Transverse colon (tissue), 4 donors: ENCODE data around the gene ZNF287. TPM values are rescaled to one million over a fixed set of nuclear protein-coding genes. Genes with fewer than 3 reads are reported as not detected.
"Not testable (repeated sequence)": the region's sequence is repeated elsewhere in the genome, so short reads cannot be mapped to it uniquely, and the experiment has no call there.

Experiments
- DNase-seq: peaks from one replicate; pipeline ENCODE4 v3.0.0-alpha.2; 2019
- H3K27ac ChIP-seq, 4 donors: fragments of 200-600 bp; sonication (generic); 2 replicates each; pipeline ENCODE4 v1.5.1; 2016 to 2018; ENCODE audit warnings: inconsistent platforms in 4 of 4
- H3K27me3 ChIP-seq: fragments of 200-600 bp; sonication (generic); 2 replicates; pipeline ENCODE4 v1.5.1; 2017; ENCODE audit warnings: inconsistent platforms
- H3K36me3 ChIP-seq, 4 donors: fragments of 200-600 bp; sonication (generic); 2 replicates each; pipeline ENCODE4 v1.5.1; 2017 to 2019; ENCODE audit warnings: inconsistent platforms in 4 of 4
- H3K4me1 ChIP-seq, 4 donors: fragments of 200-600 bp; sonication (generic); 2 replicates each; pipeline ENCODE4 v1.5.1; 2017 to 2020; ENCODE audit warnings: inconsistent platforms in 4 of 4
- H3K4me3 ChIP-seq, 4 donors: fragments of 200-600 bp; sonication (generic); 1 replicate in 1 of 4; 2 replicates in 3 of 4; pipeline versions ENCODE4 v1.5.1 to v1.6.1; 2017 to 2019; ENCODE audit warnings: inconsistent platforms in 4 of 4
- H3K9me3 ChIP-seq, 2 donors: fragments of 200-600 bp; sonication (generic); 2 replicates each; pipeline ENCODE4 v1.5.1; 2017 to 2019; ENCODE audit warnings: inconsistent platforms in 2 of 2
- CTCF ChIP-seq, 5 experiments: fragments of 200-600 bp in 3 of 5; fragments of 450-650 bp in 2 of 5; sonication (generic) in 3 of 5; IDR thresholded peaks; 1 replicate in 2 of 5; 2 replicates in 3 of 5; pipeline ENCODE4 v1.5.1; 2016 to 2017; ENCODE audit warnings: antibody characterized with exemption in 5 of 5, inconsistent platforms in 3 of 5, mild to moderate bottlenecking in 2 of 5, moderate library complexity in 1 of 5
- EP300 ChIP-seq: sonication (generic); formaldehyde crosslinking; IDR thresholded peaks from one replicate; pipeline ENCODE4 v1.6.1; 2017; ENCODE audit warnings: antibody characterized with exemption, low read depth
- POLR2A ChIP-seq: fragments of 450-650 bp; IDR thresholded peaks from one replicate; pipeline ENCODE4 v1.6.1; 2016; ENCODE audit warnings: antibody characterized with exemption, mild to moderate bottlenecking, moderate library complexity
- POLR2AphosphoS5 ChIP-seq, 3 donors: sonication (generic); formaldehyde crosslinking; IDR thresholded peaks; one replicate each; pipeline ENCODE4 v1.6.1; 2016; ENCODE audit warnings: antibody characterized with exemption in 3 of 3
- WGBS, 2 donors: methylation state at CpG; one replicate each; pipeline ENCODE4 v1.1.5; 2018; ENCODE audit warnings: low coverage in 1 of 2; 5-methylcytosine and 5-hydroxymethylcytosine counted together
- in situ Hi-C, 4 donors: fragments of 200-750 bp; cut with MboI; loops; one replicate each; pipeline versions ENCODE4 v1.15.0 to v1.15.1; 2017; ENCODE audit warnings: low sequenced_read_pairs in 3 of 4, low pct_ligation_motif_present in 1 of 4, low pct_unique_long_range_greater_than_20kb in 1 of 4
- intact Hi-C: fragments of 100-400 bp; cut with DNase I; formaldehyde crosslinking; loops from one replicate; pipeline ENCODE4 v1.15.1; 2023; ENCODE audit warnings: low total_unique reads
- total RNA-seq, 4 donors: library from RNA; depleted of rRNA; stranded (reverse); fragments of >200 nt; gene quantifications; one replicate each; pipeline ENCODE4 v1.1.0, GENCODE V29; 2016

The ZNF287 gene
- total RNA-seq, 4 donors from 2014 or later: 2.5 to 5.2 (median 2.5) TPM; not detected in 1

GRCh38 chr17:16537130-16537458 lies 31.9 kb downstream of the ZNF287 start:
- Histone ChIP-seq H3K9me3 (no peaks in the 10 kb centered on the region), H3K27me3 (peaks cover 3% of the 10 kb centered on the region), H3K4me1 (peaks cover 0 to 15% (median 3%) of the 10 kb centered on the region in 4 donors), H3K36me3 (no peaks in the 10 kb centered on the region), H3K4me3 (peak overlapping the region in 1 of 4 donors; percentile 80), H3K27ac (peak overlapping the region; percentile 92 to 98 (median 96))
- 37% methylated on average over 2 of the region's 2 CpGs; no CpG with 5 or more reads in 1 of the 2 donors for WGBS, 2 donors
- intact Hi-C loops: no loop called here
- no peak for DNase-seq
- no peak for TF ChIP-seq POLR2A
- no peak for TF ChIP-seq POLR2AphosphoS5 (IDR thresholded peaks at IDR 0.05)
- TF ChIP-seq EP300: no peak
- TF ChIP-seq CTCF (IDR thresholded peaks at IDR 0.05): no peak
- in situ Hi-C loops: loop anchor here in 2 of 4 donors (25.0 kb wide), 1 partner anchor 450 kb away; no protein-coding TSS in a partner anchor

- intact Hi-C loops: no loop called here
- peaks cover 0 to 15% (median 3%) of the 10 kb centered on the region in 4 donors for H3K4me1 ChIP-seq
- no peaks in the 10 kb centered on the region for H3K9me3 ChIP-seq
- peaks cover 10% of the 10 kb centered on the region for H3K27me3 ChIP-seq
- H3K4me3 ChIP-seq: no peak overlapping the region
- H3K27ac ChIP-seq: no peak overlapping the region
- in situ Hi-C loops: loop anchor here in 2 of 4 donors (25.0 kb wide), 1 partner anchor 453 kb away; no protein-coding TSS in a partner anchor
- no peak for DNase-seq
- 91 to 100% methylated on average over 1 of the region's 1 CpG for WGBS, 2 donors
- no peaks in the 10 kb centered on the region for H3K36me3 ChIP-seq
- TF ChIP-seq POLR2A: no peak
- no peak for TF ChIP-seq POLR2AphosphoS5 (IDR thresholded peaks at IDR 0.05)
- no peak for TF ChIP-seq CTCF (IDR thresholded peaks at IDR 0.05)
- TF ChIP-seq EP300: no peak
Measured at GRCh38 chr17:16534236-16534635, 34.8 kb downstream of the ZNF287 start.

- in situ Hi-C loops: loop anchor here in 2 of 4 donors (10.0 to 25.0 kb wide), 2 partner anchors 165 to 457 kb away; no protein-coding TSS in a partner anchor
- H3K27me3 ChIP-seq: peaks cover 13% of the 10 kb centered on the region
- WGBS, 2 donors: 83% methylated on average over 2 to 4 of the region's 4 CpGs
- intact Hi-C loops: no loop called here
- no peaks in the 10 kb centered on the region for H3K9me3 ChIP-seq
- no peak overlapping the region for H3K27ac ChIP-seq
- DNase-seq: no peak
- no peak overlapping the region for H3K4me3 ChIP-seq
- H3K36me3 ChIP-seq: no peaks in the 10 kb centered on the region
- H3K4me1 ChIP-seq: peaks cover 0 to under 1% (median 0%) of the 10 kb centered on the region in 4 donors
- TF ChIP-seq EP300 (no peak), POLR2AphosphoS5 (IDR thresholded peaks at IDR 0.05) (no peak), CTCF (IDR thresholded peaks at IDR 0.05) (no peak), POLR2A (no peak)
Measured at GRCh38 chr17:16529906-16530305, 39.1 kb downstream of the ZNF287 start.

GRCh38 chr17:16527298-16527697 lies 41.7 kb downstream of the ZNF287 start:
- in situ Hi-C loops (loop anchor here in 2 of 4 donors (10.0 to 25.0 kb wide), 2 partner anchors 162 to 460 kb away; no protein-coding TSS in a partner anchor), intact Hi-C loops (no loop called here)
- Histone ChIP-seq H3K27ac (no peak overlapping the region), H3K9me3 (no peaks in the 10 kb centered on the region), H3K36me3 (no peaks in the 10 kb centered on the region), H3K27me3 (peaks cover 12% of the 10 kb centered on the region), H3K4me3 (no peak overlapping the region), H3K4me1 (no peaks in the 10 kb centered on the region)
- no peak for DNase-seq
- no peak for TF ChIP-seq POLR2AphosphoS5 (IDR thresholded peaks at IDR 0.05)
- no peak for TF ChIP-seq POLR2A
- TF ChIP-seq CTCF (IDR thresholded peaks at IDR 0.05): no peak
- TF ChIP-seq EP300: no peak
- WGBS, 2 donors: 81 to 90% methylated on average over 2 to 4 of the region's 4 CpGs

GRCh38 chr17:16525556-16525955 lies 43.4 kb downstream of the ZNF287 start:
- H3K27ac ChIP-seq, H3K4me3 ChIP-seq, H3K36me3 ChIP-seq, intact Hi-C loops, H3K4me1 ChIP-seq, DNase-seq, H3K9me3 ChIP-seq, H3K27me3 ChIP-seq: not testable (repeated sequence)
- in situ Hi-C loops: loop anchor here in 2 of 4 donors (10.0 to 25.0 kb wide), 2 partner anchors 161 to 462 kb away; no protein-coding TSS in a partner anchor
- 91% methylated on average over 6 of the region's 6 CpGs; no CpG with 5 or more reads in 1 of the 2 donors for WGBS, 2 donors
